ENCODE data around the gene NAA10. TPM values are rescaled to one million over a fixed set of nuclear protein-coding genes. Genes with fewer than 3 reads are reported as not detected.

The NAA10 gene
- total and polyA plus RNA-seq, 2 experiments from 2014 or later: 90.1 to 186 TPM

DNA sequence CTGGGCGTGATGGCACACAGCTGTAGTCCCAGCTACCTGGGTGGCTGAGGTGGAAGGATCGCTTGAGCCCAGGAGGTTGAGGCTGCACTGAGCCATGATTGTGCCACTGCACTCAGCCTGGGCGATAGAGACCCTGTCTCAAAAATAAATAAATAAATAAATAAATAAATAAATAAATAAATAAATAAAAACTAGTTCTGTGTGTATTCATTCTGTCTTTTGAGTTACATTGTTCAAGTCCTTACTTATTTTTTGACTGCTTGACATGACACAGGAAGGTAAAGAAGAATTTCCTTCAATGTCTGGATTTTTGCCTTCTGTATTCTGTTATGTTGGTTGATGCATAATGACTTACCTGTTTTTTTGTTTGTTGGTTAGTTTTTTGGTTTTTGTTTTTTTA lies 2.2 kb upstream of the NAA10 start:
- Histone ChIP-seq H3K4me3 (no peak overlapping the region), H3K4me1 (ENCODE audit: low read depth) (no peaks in the 10 kb centered on the region), H3K36me3 (no peaks in the 10 kb centered on the region), H3K27ac (no peak overlapping the region), H3K9me3 (ENCODE audit: low read depth) (no peaks in the 10 kb centered on the region), H3K27me3 (no peaks in the 10 kb centered on the region)
- no peak for TF ChIP-seq CTCF (IDR thresholded peaks at IDR 0.05; ENCODE audit: low read depth, low read length)
- DNase-seq (ENCODE audit: low read depth in 1 of 2, low spot score in 1 of 2): no peak

DNA sequence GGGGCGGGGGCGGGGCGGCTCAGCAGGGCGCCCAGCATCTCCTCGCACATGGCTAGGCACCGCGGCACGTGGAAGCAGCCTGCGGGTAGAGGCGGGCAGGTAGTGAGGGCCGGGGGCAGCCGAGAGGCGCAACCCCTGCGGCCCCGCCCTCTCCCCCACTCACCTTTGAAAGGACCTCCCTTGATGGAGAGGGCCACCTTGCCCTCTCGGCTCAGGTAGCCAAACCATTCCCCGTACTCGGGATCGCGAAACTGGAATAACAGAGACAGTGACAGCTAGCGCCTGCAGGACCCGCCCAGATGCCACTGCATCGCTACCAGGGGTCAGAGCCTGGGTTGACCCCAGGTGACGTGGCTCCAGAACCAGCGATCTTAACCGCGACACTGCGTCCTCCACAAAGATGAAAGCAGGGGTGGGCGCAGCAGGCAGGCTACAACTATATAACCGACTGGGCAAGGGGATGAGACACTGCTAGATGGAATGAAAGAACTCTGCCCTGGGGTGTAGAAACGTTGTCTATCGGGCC lies 552 bp upstream of the NAA10 start:
- no peaks in the 10 kb centered on the region for H3K4me1 ChIP-seq (ENCODE audit: low read depth)
- no peaks in the 10 kb centered on the region for H3K36me3 ChIP-seq
- no peaks in the 10 kb centered on the region for H3K27me3 ChIP-seq
- no peak for DNase-seq (ENCODE audit: low read depth in 1 of 2, low spot score in 1 of 2)
- H3K4me3 ChIP-seq: peak overlapping the region; percentile 40
- no peak overlapping the region for H3K27ac ChIP-seq
- no peaks in the 10 kb centered on the region for H3K9me3 ChIP-seq (ENCODE audit: low read depth)
- TF ChIP-seq CTCF (IDR thresholded peaks at IDR 0.05; ENCODE audit: low read depth, low read length): no peak

DNA sequence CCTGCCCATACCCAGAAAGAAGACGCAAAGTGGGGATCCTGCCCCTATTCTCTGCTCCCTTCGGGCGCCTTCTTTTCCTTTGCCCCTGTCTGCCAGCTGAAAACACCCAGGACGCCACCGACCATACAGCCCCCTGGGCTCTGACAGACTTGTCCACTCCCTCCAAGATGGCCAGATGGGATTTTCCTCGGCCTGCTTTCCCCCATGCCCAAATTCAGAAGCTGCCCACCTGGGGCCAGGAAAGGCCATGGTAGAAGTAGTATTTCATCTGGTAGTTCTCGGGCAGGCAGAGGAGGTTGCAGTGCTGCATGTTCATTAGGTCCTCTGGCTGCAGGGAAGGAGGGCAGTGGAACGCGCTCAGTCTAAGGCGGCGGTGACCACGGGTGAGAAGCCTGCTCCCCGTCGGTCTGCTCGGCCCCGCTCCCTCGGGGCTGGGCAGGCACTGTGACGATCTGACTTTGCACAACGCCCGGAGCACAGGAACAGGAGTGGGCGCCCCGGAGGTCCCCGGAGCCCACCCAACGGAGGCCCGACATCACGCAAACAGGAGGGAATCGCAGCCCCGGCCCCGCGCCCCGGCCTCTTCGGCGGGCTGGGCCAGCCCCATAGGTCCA lies 582 bp downstream of the NAA10 start:
- Histone ChIP-seq H3K27ac (peak overlapping the region; percentile 53), H3K4me3 (peak overlapping the region; percentile 78), H3K27me3 (no peaks in the 10 kb centered on the region), H3K9me3 (ENCODE audit: low read depth) (no peaks in the 10 kb centered on the region), H3K4me1 (ENCODE audit: low read depth) (no peaks in the 10 kb centered on the region), H3K36me3 (no peaks in the 10 kb centered on the region)
- no peak for DNase-seq (ENCODE audit: low read depth in 1 of 2, low spot score in 1 of 2)
- no peak for TF ChIP-seq CTCF (IDR thresholded peaks at IDR 0.05; ENCODE audit: low read depth, low read length)

GRCh38 chrX:153933748-153934147 lies 1.1 kb downstream of the NAA10 start:
- Histone ChIP-seq H3K9me3 (ENCODE audit: low read depth) (no peaks in the 10 kb centered on the region), H3K27me3 (no peaks in the 10 kb centered on the region), H3K4me3 (peak overlapping the region; percentile 78), H3K36me3 (no peaks in the 10 kb centered on the region), H3K27ac (no peak overlapping the region), H3K4me1 (ENCODE audit: low read depth) (no peaks in the 10 kb centered on the region)
- TF ChIP-seq CTCF (IDR thresholded peaks at IDR 0.05; ENCODE audit: low read depth, low read length): no peak
- peak in 1 of 2 donors; percentile 32 for DNase-seq (ENCODE audit: low read depth in 1 of 2, low spot score in 1 of 2)

GRCh38 chrX:153932220-153932915 lies 2.5 kb downstream of the NAA10 start:
- Histone ChIP-seq H3K4me3 (no peak overlapping the region), H3K4me1 (ENCODE audit: low read depth) (no peaks in the 10 kb centered on the region), H3K9me3 (ENCODE audit: low read depth) (no peaks in the 10 kb centered on the region), H3K36me3 (no peaks in the 10 kb centered on the region), H3K27me3 (no peaks in the 10 kb centered on the region), H3K27ac (no peak overlapping the region)
- DNase-seq (ENCODE audit: low read depth in 1 of 2, low spot score in 1 of 2): no peak
- TF ChIP-seq CTCF (IDR thresholded peaks at IDR 0.05; ENCODE audit: low read depth, low read length): no peak
